H9 (cell line): ENCODE measurements around the gene DLAT. TPM values are rescaled to one million over a fixed set of nuclear protein-coding genes. Genes with fewer than 3 reads are reported as not detected.
"Not testable (repeated sequence)": the region's sequence is repeated elsewhere in the genome, so short reads cannot be mapped to it uniquely, and the experiment has no call there.

Experiments used
- DNase-seq: peaks from one replicate; pipeline ENCODE4 v3.0.0-alpha.2; 2017
- H2AFZ ChIP-seq: one replicate; pipeline ENCODE4 v1.6.1; 2013; ENCODE audit warnings: mild to moderate bottlenecking, low read length, control low read depth, moderate library complexity
- H2AK5ac ChIP-seq: 2 replicates; pipeline ENCODE4 v1.6.1; 2013; ENCODE audit warnings: low read length, control low read depth, mixed read lengths; ENCODE audit not compliant: insufficient read length
- H2BK120ac ChIP-seq: one replicate; pipeline ENCODE4 v1.6.1; 2013; ENCODE audit warnings: low read depth, mild to moderate bottlenecking, low read length, control low read depth, inconsistent platforms; ENCODE audit not compliant: poor library complexity, severe bottlenecking
- H2BK12ac ChIP-seq: 2 replicates; pipeline ENCODE4 v1.6.1; 2013; ENCODE audit warnings: low read length, control low read depth, mixed read lengths, low read depth; ENCODE audit not compliant: insufficient read length
- H2BK15ac ChIP-seq: 2 replicates; pipeline ENCODE4 v1.6.1; 2013; ENCODE audit warnings: low read depth, low read length, control low read depth
- H2BK20ac ChIP-seq: one replicate; pipeline ENCODE4 v1.6.1; 2013; ENCODE audit warnings: low read depth, mild to moderate bottlenecking, low read length, control low read depth, inconsistent platforms; ENCODE audit not compliant: poor library complexity, severe bottlenecking
- H2BK5ac ChIP-seq: 2 replicates; pipeline ENCODE4 v1.6.1; 2013; ENCODE audit warnings: low read length, control low read depth, mixed read lengths; ENCODE audit not compliant: insufficient read length
- H3K14ac ChIP-seq: 2 replicates; pipeline ENCODE4 v1.6.1; 2013; ENCODE audit warnings: low read length, control low read depth; ENCODE audit not compliant: insufficient read depth
- H3K18ac ChIP-seq: 2 replicates; pipeline ENCODE4 v1.6.1; 2013; ENCODE audit warnings: low read depth, mild to moderate bottlenecking, mixed read lengths, low read length, control low read depth; ENCODE audit not compliant: insufficient read length
- H3K23ac ChIP-seq: 2 replicates; pipeline ENCODE4 v1.6.1; 2013; ENCODE audit warnings: low read length, control low read depth, mixed read lengths, low read depth; ENCODE audit not compliant: insufficient read length
- H3K23me2 ChIP-seq: 2 replicates; pipeline ENCODE4 v1.6.1; 2013; ENCODE audit warnings: low read depth, mild to moderate bottlenecking, mixed read lengths, low read length, control low read depth; ENCODE audit not compliant: insufficient read length, poor library complexity, severe bottlenecking
- H3K27ac ChIP-seq: 2 replicates; pipeline ENCODE4 v1.5.1; 2013; ENCODE audit warnings: low read length, control low read depth, mixed read lengths, low read depth; ENCODE audit not compliant: insufficient read length
- H3K27me3 ChIP-seq: 2 replicates; pipeline ENCODE4 v1.6.1; 2013; ENCODE audit warnings: low read length, control low read depth, inconsistent platforms; ENCODE audit not compliant: insufficient read depth
- H3K4ac ChIP-seq: 2 replicates; pipeline ENCODE4 v1.6.1; 2013; ENCODE audit warnings: low read depth, mild to moderate bottlenecking, control low read depth, inconsistent platforms, low read length, moderate library complexity
- H3K4me1 ChIP-seq: 2 replicates; pipeline ENCODE4 v1.6.1; 2013; ENCODE audit warnings: low read length, control low read depth, inconsistent platforms; ENCODE audit not compliant: insufficient read depth
- H3K4me2 ChIP-seq: 2 replicates; pipeline ENCODE4 v1.6.1; 2013; ENCODE audit warnings: low read length, control low read depth, mixed read lengths; ENCODE audit not compliant: insufficient read length, insufficient read depth
- H3K56ac ChIP-seq: 2 replicates; pipeline ENCODE4 v1.6.1; 2013; ENCODE audit warnings: low read depth, mild to moderate bottlenecking, mixed read lengths, low read length, control low read depth; ENCODE audit not compliant: insufficient read length
- H3K79me1 ChIP-seq: 2 replicates; pipeline ENCODE4 v1.6.1; 2013; ENCODE audit warnings: low read depth, mild to moderate bottlenecking, moderate library complexity, low read length, control low read depth, inconsistent platforms; ENCODE audit not compliant: insufficient read depth, poor library complexity, severe bottlenecking
- H3K79me2 ChIP-seq: 2 replicates; pipeline ENCODE4 v1.6.1; 2013; ENCODE audit warnings: low read length, control low read depth, inconsistent platforms; ENCODE audit not compliant: insufficient read depth
- H3K9ac ChIP-seq: 2 replicates; pipeline ENCODE4 v1.6.1; 2013; ENCODE audit warnings: low read length, control low read depth, mixed read lengths; ENCODE audit not compliant: insufficient read length; ENCODE audit errors: extremely low read depth
- H3K9me3 ChIP-seq: one replicate; pipeline ENCODE4 v1.6.1; 2013; ENCODE audit warnings: low read depth, low read length, inconsistent platforms; ENCODE audit not compliant: control insufficient read depth
- H3T11ph ChIP-seq: one replicate; pipeline ENCODE4 v1.6.1; 2013; ENCODE audit warnings: mild to moderate bottlenecking, low read length, control low read depth, inconsistent platforms
- H4K20me1 ChIP-seq: one replicate; pipeline ENCODE4 v1.6.1; 2013; ENCODE audit not compliant: control insufficient read depth, insufficient read length, insufficient read depth
- H4K5ac ChIP-seq: 2 replicates; pipeline ENCODE4 v1.6.1; 2013; ENCODE audit warnings: low read depth, mild to moderate bottlenecking, mixed read lengths, low read length, control low read depth; ENCODE audit not compliant: insufficient read length
- H4K8ac ChIP-seq: replicated peaks from 2 replicates; pipeline ENCODE4 v1.6.1; 2013; ENCODE audit warnings: low read length, control low read depth, mixed read lengths, low read depth; ENCODE audit not compliant: insufficient read length
- H4K91ac ChIP-seq: 2 replicates; pipeline ENCODE4 v1.6.1; 2013; ENCODE audit warnings: low read depth, mild to moderate bottlenecking, moderate library complexity, mixed read lengths, low read length, control low read depth; ENCODE audit not compliant: insufficient read length
- H3K27ac Mint-ChIP-seq, 3 experiments: 2 replicates in 2 of 3; 3 replicates in 1 of 3; pipeline ENCODE4 v1.8.0; 2020 to 2021; ENCODE audit warnings: mixed read lengths in 3 of 3, mild to moderate bottlenecking in 1 of 3, moderate library complexity in 1 of 3
- H3K27me3 Mint-ChIP-seq: 2 replicates; pipeline ENCODE4 v1.8.0; 2021; ENCODE audit warnings: low read depth, mild to moderate bottlenecking, moderate library complexity, mixed read lengths
- H3K36me3 Mint-ChIP-seq, 3 experiments: 2 replicates in 2 of 3; 3 replicates in 1 of 3; pipeline ENCODE4 v1.8.0; 2020 to 2021; ENCODE audit warnings: low read depth in 3 of 3, mixed read lengths in 3 of 3; ENCODE audit not compliant: insufficient read depth in 1 of 3
- H3K4me1 Mint-ChIP-seq, 2 experiments: 2 replicates each; pipeline ENCODE4 v1.8.0; 2020; ENCODE audit warnings: mixed read lengths in 2 of 2
- H3K4me3 Mint-ChIP-seq, 2 experiments: 2 replicates in 1 of 2; 3 replicates in 1 of 2; pipeline ENCODE4 v1.8.0; 2020 to 2021; ENCODE audit warnings: mild to moderate bottlenecking in 2 of 2, mixed read lengths in 2 of 2, moderate library complexity in 1 of 2
- H3K9me3 Mint-ChIP-seq, 2 experiments: 2 replicates in 1 of 2; 3 replicates in 1 of 2; pipeline ENCODE4 v1.8.0; 2020; ENCODE audit warnings: mild to moderate bottlenecking in 2 of 2, mixed read lengths in 2 of 2, moderate library complexity in 1 of 2
- CTCF ChIP-seq: fragments of 200-600 bp; sonication (generic); conservative IDR thresholded peaks from 3 replicates; pipeline ENCODE4 v1.8.0; 2021; ENCODE audit warnings: antibody characterized with exemption, mild to moderate bottlenecking
- WGBS: extraction: QIAGEN DNeasy Blood & Tissue Kit; methylation state at CpG from one replicate; pipeline ENCODE4 v1.1.7; 2013; ENCODE audit warnings: missing lambda C conversion rate, low lambda C conversion rate, mixed read lengths; ENCODE audit not compliant: insufficient read length; ENCODE audit errors: extremely low coverage; 5-methylcytosine and 5-hydroxymethylcytosine counted together
- total RNA-seq: library from RNA; stranded (reverse); gene quantifications from 2 replicates; pipeline ENCODE4 v1.2.1, GENCODE V29; 2021

The DLAT gene
- total RNA-seq, 1 experiment from 2014 or later = 58.4 TPM

- H3K18ac ChIP-seq = no peak overlapping the region
- no peak overlapping the region for H4K8ac ChIP-seq
- H2BK15ac ChIP-seq = no peak overlapping the region
- no peaks in the 10 kb centered on the region for H3K79me1 ChIP-seq
- no peak overlapping the region for H3K4me3 Mint-ChIP-seq
- no peak overlapping the region for H2BK5ac ChIP-seq
- peaks cover 4 to 5% of the 10 kb centered on the region in 2 experiments for H3K4me1 Mint-ChIP-seq
- no peak overlapping the region for H4K5ac ChIP-seq
- no peak overlapping the region for H3K4ac ChIP-seq
- no peak overlapping the region for H3K27ac Mint-ChIP-seq
- H3K23me2 ChIP-seq = no peaks in the 10 kb centered on the region
- H3K27me3 Mint-ChIP-seq = peaks cover 31% of the 10 kb centered on the region
- H3K79me2 ChIP-seq = no peaks in the 10 kb centered on the region
- no peak overlapping the region for H2BK120ac ChIP-seq
- peaks cover 13 to 58% (median 45%) of the 10 kb centered on the region in 3 experiments for H3K36me3 Mint-ChIP-seq
- no peaks in the 10 kb centered on the region for H3K9me3 ChIP-seq
- H3K56ac ChIP-seq = no peak overlapping the region
- H3T11ph ChIP-seq = no peak overlapping the region
- no peak overlapping the region for H3K14ac ChIP-seq
- no peak overlapping the region for H3K23ac ChIP-seq
- no peaks in the 10 kb centered on the region for H4K20me1 ChIP-seq
- H2BK20ac ChIP-seq = no peak overlapping the region
- H2AFZ ChIP-seq = no peak overlapping the region
- no CpG with 5 or more reads among the region's 11 CpGs for WGBS
- peaks cover 38 to 54% of the 10 kb centered on the region in 2 experiments for H3K9me3 Mint-ChIP-seq
- no peak overlapping the region for H4K91ac ChIP-seq
- no peak for TF ChIP-seq CTCF
- no peak overlapping the region for H2BK12ac ChIP-seq
- H3K9ac ChIP-seq = no peak overlapping the region
- no peak overlapping the region for H3K27ac ChIP-seq
- no peak for DNase-seq
- H2AK5ac ChIP-seq = no peak overlapping the region
- H3K4me1 ChIP-seq = no peaks in the 10 kb centered on the region
- H3K4me2 ChIP-seq = no peak overlapping the region
- H3K27me3 ChIP-seq = no peaks in the 10 kb centered on the region
These were observed 19.6 kb upstream of the DLAT start for GRCh38 chr11:112005422-112006094.

- not testable (repeated sequence) for H3K4me1 Mint-ChIP-seq, H2BK120ac ChIP-seq, H3K4me1 ChIP-seq, H4K8ac ChIP-seq, H3K23ac ChIP-seq, H3K79me1 ChIP-seq, H3K27me3 ChIP-seq, H3K14ac ChIP-seq, H2BK12ac ChIP-seq, DNase-seq, H3K56ac ChIP-seq, H3K27ac Mint-ChIP-seq, H3K23me2 ChIP-seq, H3K4me2 ChIP-seq, H3K4ac ChIP-seq, H2AFZ ChIP-seq, H2AK5ac ChIP-seq, H3T11ph ChIP-seq, H3K4me3 Mint-ChIP-seq, H2BK15ac ChIP-seq, H3K79me2 ChIP-seq, H4K20me1 ChIP-seq, H4K91ac ChIP-seq, H4K5ac ChIP-seq, H3K9ac ChIP-seq, H2BK20ac ChIP-seq, H3K9me3 ChIP-seq, H3K27ac ChIP-seq, H3K18ac ChIP-seq, H2BK5ac ChIP-seq
- Mint-ChIP-seq H3K9me3 (peaks cover 38 to 55% of the 10 kb centered on the region in 2 experiments), H3K27me3 (peaks cover 33% of the 10 kb centered on the region), H3K36me3 (peaks cover 13 to 53% (median 40%) of the 10 kb centered on the region in 3 experiments)
- WGBS = no CpG with 5 or more reads among the region's 4 CpGs
These were observed 19.1 kb upstream of the DLAT start for GRCh38 chr11:112006095-112006441.
